Ovary (tissue), 9 donors: ENCODE measurements around the gene FHOD3. TPM values are rescaled to one million over a fixed set of nuclear protein-coding genes. Genes with fewer than 3 reads are reported as not detected.

Experiments
- DNase-seq, 5 donors: peaks; one replicate each; pipeline ENCODE4 v3.0.0-alpha.2; 2019 to 2020
- H3K27ac ChIP-seq, 2 donors: fragments of 200-600 bp; one replicate each; pipeline versions ENCODE4 v1.5.1 to v1.8.0; 2019 to 2022
- H3K27me3 ChIP-seq: fragments of 200-600 bp; one replicate; pipeline ENCODE4 v1.8.0; 2022
- H3K36me3 ChIP-seq: fragments of 200-600 bp; sonication (generic); one replicate; pipeline ENCODE4 v1.5.1; 2019
- H3K4me1 ChIP-seq: one replicate; pipeline ENCODE4 v1.8.1; 2013; ENCODE audit warnings: mild to moderate bottlenecking, moderate library complexity; ENCODE audit not compliant: insufficient read depth
- H3K4me3 ChIP-seq: fragments of 200-600 bp; sonication (generic); one replicate; pipeline ENCODE4 v1.5.1; 2017
- H3K9me3 ChIP-seq, 2 donors: fragments of 200-600 bp in 1 of 2; sonication (generic) in 1 of 2; one replicate each; pipeline versions ENCODE4 v1.5.1 to v1.8.1; 2013 to 2019; ENCODE audit warnings: mild to moderate bottlenecking in 1 of 2, moderate library complexity in 1 of 2
- EP300 ChIP-seq: sonication (generic); formaldehyde crosslinking; IDR thresholded peaks from one replicate; pipeline ENCODE4 v1.6.1; 2017; ENCODE audit warnings: antibody characterized with exemption
- POLR2A ChIP-seq: fragments of 450-650 bp; IDR thresholded peaks from one replicate; pipeline ENCODE4 v1.6.1; 2017; ENCODE audit warnings: antibody characterized with exemption, mild to moderate bottlenecking, moderate library complexity
- WGBS, 3 donors: extraction: QIAGEN DNeasy Blood & Tissue Kit in 1 of 3; methylation state at CpG; one replicate each; pipeline versions ENCODE4 v1.1.5 to v1.1.7; 2013 to 2017; 5-methylcytosine and 5-hydroxymethylcytosine counted together
- intact Hi-C, 4 donors: fragments of 100-400 bp; cut with DNase I; formaldehyde crosslinking; loops; one replicate each; pipeline versions ENCODE4 v1.11.0 to v1.15.1; 2022 to 2023
- polyA plus RNA-seq, 2 donors: library from polyadenylated mRNA; stranded (reverse); fragments of 200-250 nt in 1 of 2; fragments of 350-450 nt in 1 of 2; fragmentation: Illumina TruSeq in 1 of 2; extraction: RNeasy Lipid Tissue Mini Kit (QIAGEN cat#74804) in 1 of 2; gene quantifications; one replicate each; pipeline ENCODE4 v1.2.3, GENCODE V29; 2013 to 2014
- total RNA-seq, 7 donors: library from RNA; depleted of rRNA in 2 of 7; stranded (reverse); fragments of >200 nt in 2 of 7; fragmentation: NEBNext Ultra II Directional in 3 of 7; extraction: Animal tissue kit (Norgen Biotek cat#: 25700) in 3 of 7; gene quantifications; one replicate each; pipeline versions ENCODE4 v1.1.0 to v1.2.4, GENCODE V29; 2016 to 2023
- TF ChIP-seq, protein P1 (sequence below), 3 donors: fragments of 450-650 bp in 2 of 3; fragments of 200-600 bp in 1 of 3; IDR thresholded peaks; one replicate each; pipeline versions ENCODE4 v1.5.1 to v1.8.0; 2016 to 2022; ENCODE audit warnings: antibody characterized with exemption in 3 of 3, mild to moderate bottlenecking in 1 of 3
- donor health status: DM: no; HTN: no; CAD: no; lungs with moderate emphysema.
- donor health status: DM: no; HTN: no; CAD: no.
- donor health status: Bipolar disorder and iron deficiency.
- donor health status: DM: yes; HTN: yes; CAD: no.
- donor health status: DM: no; HTN: no; CAD: no.
- donor health status: DM: yes; HTN: yes; CAD: no.

FHOD3 gene
- total and polyA plus RNA-seq, 9 donors: 3.5 to 62.5 (median 11.0) TPM

DNA sequence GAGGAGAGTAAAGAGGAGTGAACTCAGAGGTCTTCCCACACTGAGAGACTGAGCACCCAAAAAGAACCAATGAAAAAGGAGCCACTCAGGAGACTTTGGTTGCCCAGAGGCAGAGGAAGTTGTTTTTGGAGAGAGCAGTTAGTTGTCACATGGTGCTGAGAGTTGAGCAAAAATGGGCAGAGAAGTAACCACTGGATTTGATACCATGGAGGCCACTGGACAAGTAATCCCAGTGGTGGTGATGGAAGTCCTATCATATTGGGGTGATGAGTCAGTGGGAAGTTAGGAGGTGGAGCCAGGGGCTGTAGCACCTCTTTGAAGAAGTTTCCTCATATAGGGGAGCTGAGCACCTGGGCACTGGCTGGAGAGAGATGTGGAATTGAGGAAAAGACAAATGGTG, 295.5 kb downstream of the FHOD3 start:
- no peak overlapping the region for H3K27ac ChIP-seq
- H3K9me3 ChIP-seq: no peaks in the 10 kb centered on the region
- no peak overlapping the region for H3K4me3 ChIP-seq
- no peak for DNase-seq
- intact Hi-C loops: loop anchor here in 1 of 4 donors (5.0 to 10.0 kb wide), 2 partner anchors 162 to 1364 kb away; no protein-coding TSS in a partner anchor
- TF ChIP-seq, protein P1, sequence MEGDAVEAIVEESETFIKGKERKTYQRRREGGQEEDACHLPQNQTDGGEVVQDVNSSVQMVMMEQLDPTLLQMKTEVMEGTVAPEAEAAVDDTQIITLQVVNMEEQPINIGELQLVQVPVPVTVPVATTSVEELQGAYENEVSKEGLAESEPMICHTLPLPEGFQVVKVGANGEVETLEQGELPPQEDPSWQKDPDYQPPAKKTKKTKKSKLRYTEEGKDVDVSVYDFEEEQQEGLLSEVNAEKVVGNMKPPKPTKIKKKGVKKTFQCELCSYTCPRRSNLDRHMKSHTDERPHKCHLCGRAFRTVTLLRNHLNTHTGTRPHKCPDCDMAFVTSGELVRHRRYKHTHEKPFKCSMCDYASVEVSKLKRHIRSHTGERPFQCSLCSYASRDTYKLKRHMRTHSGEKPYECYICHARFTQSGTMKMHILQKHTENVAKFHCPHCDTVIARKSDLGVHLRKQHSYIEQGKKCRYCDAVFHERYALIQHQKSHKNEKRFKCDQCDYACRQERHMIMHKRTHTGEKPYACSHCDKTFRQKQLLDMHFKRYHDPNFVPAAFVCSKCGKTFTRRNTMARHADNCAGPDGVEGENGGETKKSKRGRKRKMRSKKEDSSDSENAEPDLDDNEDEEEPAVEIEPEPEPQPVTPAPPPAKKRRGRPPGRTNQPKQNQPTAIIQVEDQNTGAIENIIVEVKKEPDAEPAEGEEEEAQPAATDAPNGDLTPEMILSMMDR (IDR thresholded peaks at IDR 0.05): no peak
- no peak for TF ChIP-seq EP300
- TF ChIP-seq POLR2A: no peak
- no peaks in the 10 kb centered on the region for H3K4me1 ChIP-seq
- no peaks in the 10 kb centered on the region for H3K27me3 ChIP-seq
- H3K36me3 ChIP-seq: no peaks in the 10 kb centered on the region

- Histone ChIP-seq H3K27me3 (no peaks in the 10 kb centered on the region), H3K4me1 (no peaks in the 10 kb centered on the region), H3K27ac (no peak overlapping the region), H3K36me3 (no peaks in the 10 kb centered on the region), H3K9me3 (no peaks in the 10 kb centered on the region), H3K4me3 (no peak overlapping the region)
- intact Hi-C loops: loop anchor here in 1 of 4 donors (5.0 to 10.0 kb wide), 2 partner anchors 161 to 1364 kb away; no protein-coding TSS in a partner anchor
- 94 to 95% (median 95%) methylated on average over 6 of the region's 6 CpGs for WGBS, 3 donors
- TF ChIP-seq POLR2A (no peak), EP300 (no peak)
- TF ChIP-seq, protein P1 (IDR thresholded peaks at IDR 0.05): no peak
- DNase-seq: no peak
Observed at GRCh38 chr18:36593641-36594040, 296.1 kb downstream of the FHOD3 start.

- no peaks in the 10 kb centered on the region for H3K27me3 ChIP-seq
- no peak for DNase-seq
- intact Hi-C loops: loop anchor here in 1 of 4 donors (5.0 to 10.0 kb wide), 3 partner anchors 160 to 1363 kb away; no protein-coding TSS in a partner anchor
- no peaks in the 10 kb centered on the region for H3K4me1 ChIP-seq
- no peaks in the 10 kb centered on the region for H3K36me3 ChIP-seq
- WGBS, 3 donors: 91 to 96% (median 93%) methylated on average over 9 of the region's 9 CpGs
- H3K4me3 ChIP-seq: no peak overlapping the region
- no peaks in the 10 kb centered on the region for H3K9me3 ChIP-seq
- no peak overlapping the region for H3K27ac ChIP-seq
- TF ChIP-seq POLR2A: no peak
- TF ChIP-seq, protein P1 (IDR thresholded peaks at IDR 0.05): no peak
- TF ChIP-seq EP300: no peak
Observed at GRCh38 chr18:36594621-36595020, 297.1 kb downstream of the FHOD3 start.

DNA sequence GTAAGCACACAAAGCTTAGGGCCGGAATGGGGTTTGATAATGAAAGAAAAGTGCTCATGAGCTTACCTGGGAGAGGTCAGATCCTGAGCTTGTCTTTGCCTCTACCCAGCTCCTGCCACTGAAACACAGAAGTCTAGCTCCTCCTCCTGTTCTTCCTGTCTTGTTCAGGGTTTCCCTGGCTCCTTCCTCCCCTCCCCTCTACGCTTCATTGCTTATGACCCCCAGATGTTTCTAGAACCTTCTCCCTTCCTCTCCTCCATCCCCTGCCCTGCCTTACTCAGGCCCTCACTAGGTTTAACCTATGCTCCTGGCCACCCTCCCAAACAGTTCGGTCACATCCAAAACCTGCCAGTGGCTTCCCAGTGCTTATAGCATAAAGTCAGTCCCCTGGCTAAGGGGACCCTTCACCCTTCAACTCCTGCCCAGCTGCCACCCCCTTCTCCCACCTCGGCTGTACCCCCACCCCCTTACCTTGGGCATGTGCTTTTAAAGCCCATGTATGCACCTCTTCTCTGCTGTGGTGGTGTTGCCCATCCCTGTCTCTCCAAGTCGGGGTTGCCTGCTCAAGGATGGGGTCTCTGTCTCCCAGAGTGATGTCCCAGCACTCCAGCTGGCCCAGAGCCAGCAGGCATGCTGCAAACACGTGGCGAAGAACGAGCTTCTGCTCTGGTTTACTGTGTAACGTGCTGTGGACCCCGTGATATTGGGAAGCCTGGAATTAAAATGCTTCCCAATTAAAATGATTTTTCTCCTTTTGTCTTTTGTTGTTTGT, 297.7 kb downstream of the FHOD3 start:
- 77 to 83% (median 79%) methylated on average over 10 of the region's 10 CpGs for WGBS, 3 donors
- Histone ChIP-seq H3K4me1 (no peaks in the 10 kb centered on the region), H3K9me3 (no peaks in the 10 kb centered on the region), H3K36me3 (no peaks in the 10 kb centered on the region), H3K27ac (no peak overlapping the region), H3K4me3 (no peak overlapping the region), H3K27me3 (no peaks in the 10 kb centered on the region)
- DNase-seq: no peak
- intact Hi-C loops: loop anchor here in 1 of 4 donors (5.0 to 10.0 kb wide), 2 partner anchors 160 to 222 kb away; no protein-coding TSS in a partner anchor
- TF ChIP-seq, protein P1 (IDR thresholded peaks at IDR 0.05): no peak
- TF ChIP-seq EP300 (no peak), POLR2A (no peak)
